ENCODE measurements around the gene PDE6C.

DNA sequence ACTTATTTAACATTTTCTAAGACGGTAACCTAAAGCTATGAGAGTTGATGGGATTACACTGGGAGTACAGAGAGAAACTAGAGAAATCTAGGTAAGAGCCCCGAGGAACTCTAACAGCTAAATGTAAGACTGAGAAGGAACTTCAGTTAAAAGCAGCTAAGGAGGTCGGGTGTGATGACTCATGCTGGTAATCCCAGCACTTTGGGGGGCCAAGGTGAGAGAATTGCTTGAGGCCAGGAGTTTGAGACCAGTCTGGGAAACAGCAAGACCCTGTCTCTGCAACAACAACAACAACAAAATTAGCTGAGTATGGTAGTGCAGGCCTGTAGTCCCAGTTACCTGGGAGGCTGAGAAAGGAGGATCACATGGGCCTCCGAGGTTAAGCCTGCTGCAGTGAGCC lies 66.0 kb downstream of the PDE6C start:
- TF ChIP-seq, protein P1, sequence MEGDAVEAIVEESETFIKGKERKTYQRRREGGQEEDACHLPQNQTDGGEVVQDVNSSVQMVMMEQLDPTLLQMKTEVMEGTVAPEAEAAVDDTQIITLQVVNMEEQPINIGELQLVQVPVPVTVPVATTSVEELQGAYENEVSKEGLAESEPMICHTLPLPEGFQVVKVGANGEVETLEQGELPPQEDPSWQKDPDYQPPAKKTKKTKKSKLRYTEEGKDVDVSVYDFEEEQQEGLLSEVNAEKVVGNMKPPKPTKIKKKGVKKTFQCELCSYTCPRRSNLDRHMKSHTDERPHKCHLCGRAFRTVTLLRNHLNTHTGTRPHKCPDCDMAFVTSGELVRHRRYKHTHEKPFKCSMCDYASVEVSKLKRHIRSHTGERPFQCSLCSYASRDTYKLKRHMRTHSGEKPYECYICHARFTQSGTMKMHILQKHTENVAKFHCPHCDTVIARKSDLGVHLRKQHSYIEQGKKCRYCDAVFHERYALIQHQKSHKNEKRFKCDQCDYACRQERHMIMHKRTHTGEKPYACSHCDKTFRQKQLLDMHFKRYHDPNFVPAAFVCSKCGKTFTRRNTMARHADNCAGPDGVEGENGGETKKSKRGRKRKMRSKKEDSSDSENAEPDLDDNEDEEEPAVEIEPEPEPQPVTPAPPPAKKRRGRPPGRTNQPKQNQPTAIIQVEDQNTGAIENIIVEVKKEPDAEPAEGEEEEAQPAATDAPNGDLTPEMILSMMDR (IDR thresholded peaks at IDR 0.05): no peak
- TF ChIP-seq EP300 (IDR thresholded peaks at IDR 0.05): no peak
- TF ChIP-seq POLR2A (IDR thresholded peaks at IDR 0.05): no peak

Measured in tibial nerve (tissue), 4 donors.